ENCODE measurements around the gene IPO9.
A peak's percentile ranks its signal among the peaks of the same experiment; 100 is the strongest.

IPO9 gene

GRCh38 chr1:201916649-201917249 is 87.8 kb downstream of the IPO9 start:
- no peak for TF ChIP-seq CTCF (IDR thresholded peaks at IDR 0.05; ENCODE audit: low read depth, low read length)

GRCh38 chr1:201917362-201918033 is 88.5 kb downstream of the IPO9 start:
- in situ Hi-C loops (cut with HindIII; ENCODE audit: low sequenced_read_pairs), result no loop called here
- peak; percentile 78 for DNase-seq (ENCODE audit: low read depth, low spot score)
- TF ChIP-seq CTCF (IDR thresholded peaks at IDR 0.05; ENCODE audit: low read depth, low read length), result no peak
- H3K4me3 ChIP-seq (ENCODE audit: low read depth, low read length), result no peak overlapping the region

More at GRCh38 chr1:201916649-201917249, 87.8 kb downstream of the IPO9 start:
- in situ Hi-C loops (cut with HindIII; ENCODE audit: low sequenced_read_pairs), result no loop called here
- no peak overlapping the region for H3K4me3 ChIP-seq (ENCODE audit: low read depth, low read length)
- peak; percentile 85 for DNase-seq (ENCODE audit: low read depth, low spot score)

GRCh38 chr1:201918343-201918742 is 89.4 kb downstream of the IPO9 start:
- no peak overlapping the region for H3K4me3 ChIP-seq (ENCODE audit: low read depth, low read length)
- DNase-seq (ENCODE audit: low read depth, low spot score), result no peak
- no peak for TF ChIP-seq CTCF (IDR thresholded peaks at IDR 0.05; ENCODE audit: low read depth, low read length)
- in situ Hi-C loops (cut with HindIII; ENCODE audit: low sequenced_read_pairs), result no loop called here

GRCh38 chr1:201921952-201922558 is 93.1 kb downstream of the IPO9 start:
- in situ Hi-C loops (cut with HindIII; ENCODE audit: low sequenced_read_pairs), result no loop called here
- no peak overlapping the region for H3K4me3 ChIP-seq (ENCODE audit: low read depth, low read length)
- no peak for DNase-seq (ENCODE audit: low read depth, low spot score)
- no peak for TF ChIP-seq CTCF (IDR thresholded peaks at IDR 0.05; ENCODE audit: low read depth, low read length)

GRCh38 chr1:201925301-201925567 is 96.3 kb downstream of the IPO9 start:
- no peak for DNase-seq (ENCODE audit: low read depth, low spot score)
- no peak for TF ChIP-seq CTCF (IDR thresholded peaks at IDR 0.05; ENCODE audit: low read depth, low read length)
- in situ Hi-C loops (cut with HindIII; ENCODE audit: low sequenced_read_pairs), result no loop called here
- H3K4me3 ChIP-seq (ENCODE audit: low read depth, low read length), result no peak overlapping the region

GRCh38 chr1:201925981-201926645 is 97.2 kb downstream of the IPO9 start:
- no peak overlapping the region for H3K4me3 ChIP-seq (ENCODE audit: low read depth, low read length)
- DNase-seq (ENCODE audit: low read depth, low spot score), result peak; percentile 37
- in situ Hi-C loops (cut with HindIII; ENCODE audit: low sequenced_read_pairs), result no loop called here
- TF ChIP-seq CTCF (IDR thresholded peaks at IDR 0.05; ENCODE audit: low read depth, low read length), result no peak

Measured in astrocyte of the spinal cord (primary cell).